Astrocyte (in vitro differentiated cells and primary cell): ENCODE data around the gene FFAR2. TPM values are rescaled to one million over a fixed set of nuclear protein-coding genes. Genes with fewer than 3 reads are reported as not detected.

Source experiments
- DNase-seq: peaks from one replicate; pipeline ENCODE4 v3.0.0-alpha.2; 2010; ENCODE audit warnings: low read depth
- FAIRE-seq: peaks from 2 replicates; lab custom pipeline; 2011; peaks lifted over from hg19 to GRCh38; lab: Jason Lieb, UNC
- H2AFZ ChIP-seq: 2 replicates; pipeline ENCODE4 v1.6.0; 2012; ENCODE audit warnings: low read depth, low read length, inconsistent platforms
- H3K27ac ChIP-seq: 2 replicates; pipeline ENCODE4 v1.5.1; 2011; ENCODE audit warnings: low read depth, low read length, inconsistent platforms
- H3K27me3 ChIP-seq: 2 replicates; pipeline ENCODE4 v1.6.0; 2011; ENCODE audit warnings: low read length, inconsistent platforms; ENCODE audit not compliant: insufficient read depth
- H3K36me3 ChIP-seq: 2 replicates; pipeline ENCODE4 v1.5.1; 2011; ENCODE audit warnings: low read length, inconsistent platforms; ENCODE audit not compliant: insufficient read depth
- H3K4me1 ChIP-seq: 2 replicates; pipeline ENCODE4 v1.5.1; 2011; ENCODE audit warnings: low read length, inconsistent platforms; ENCODE audit not compliant: insufficient read depth
- H3K4me2 ChIP-seq: 2 replicates; pipeline ENCODE4 v1.6.0; 2012; ENCODE audit warnings: low read length, inconsistent platforms
- H3K4me3 ChIP-seq: 2 replicates; pipeline ENCODE4 v1.5.1; 2011; ENCODE audit warnings: low read depth, mild to moderate bottlenecking, low read length, inconsistent platforms; ENCODE audit not compliant: insufficient read depth
- H3K79me2 ChIP-seq: 2 replicates; pipeline ENCODE4 v1.6.0; 2012; ENCODE audit warnings: mild to moderate bottlenecking, low read length, inconsistent platforms; ENCODE audit not compliant: insufficient read depth
- H3K9ac ChIP-seq: 2 replicates; pipeline ENCODE4 v1.6.0; 2012; ENCODE audit warnings: mild to moderate bottlenecking, low read length, inconsistent platforms
- H3K9me3 ChIP-seq: 2 replicates; pipeline ENCODE4 v1.5.1; 2012; ENCODE audit warnings: low read depth, mild to moderate bottlenecking, low read length, inconsistent platforms; ENCODE audit not compliant: insufficient read depth
- H4K20me1 ChIP-seq: 2 replicates; pipeline ENCODE4 v1.6.0; 2012; ENCODE audit warnings: low read length, inconsistent platforms; ENCODE audit not compliant: insufficient read depth
- H3K27ac Mint-ChIP-seq: one replicate; pipeline ENCODE4 v1.8.0; 2021; ENCODE audit warnings: mild to moderate bottlenecking, mixed read lengths; ENCODE audit not compliant: unreplicated experiment
- H3K27me3 Mint-ChIP-seq: one replicate; pipeline ENCODE4 v1.8.0; 2021; ENCODE audit warnings: low read depth, mixed read lengths; ENCODE audit not compliant: unreplicated experiment
- H3K36me3 Mint-ChIP-seq: one replicate; pipeline ENCODE4 v1.8.0; 2021; ENCODE audit warnings: low read depth, mixed read lengths; ENCODE audit not compliant: unreplicated experiment
- H3K4me1 Mint-ChIP-seq: one replicate; pipeline ENCODE4 v1.8.0; 2021; ENCODE audit warnings: low read depth, mixed read lengths; ENCODE audit not compliant: unreplicated experiment
- H3K4me3 Mint-ChIP-seq: one replicate; pipeline ENCODE4 v1.8.0; 2021; ENCODE audit warnings: mild to moderate bottlenecking, moderate library complexity, mixed read lengths; ENCODE audit not compliant: unreplicated experiment
- H3K9me3 Mint-ChIP-seq: one replicate; pipeline ENCODE4 v1.8.0; 2021; ENCODE audit warnings: mild to moderate bottlenecking, mixed read lengths; ENCODE audit not compliant: unreplicated experiment
- CTCF ChIP-seq: IDR thresholded peaks from 2 replicates; pipeline ENCODE4 v1.5.1; 2011; ENCODE audit warnings: low read depth, mild to moderate bottlenecking, inconsistent platforms, low read length, moderate library complexity; ENCODE audit not compliant: insufficient read depth
- EZH2 ChIP-seq: IDR thresholded peaks from 2 replicates; pipeline ENCODE4 v1.6.1; 2012; ENCODE audit warnings: mild to moderate bottlenecking, low read length, inconsistent platforms; ENCODE audit not compliant: insufficient read depth
- total RNA-seq: library from RNA; stranded (reverse); gene quantifications from 2 replicates; pipeline ENCODE4 v1.2.1, GENCODE V29; 2021

Gene FFAR2
- total RNA-seq, 1 donor from 2014 or later, result not detected

DNA sequence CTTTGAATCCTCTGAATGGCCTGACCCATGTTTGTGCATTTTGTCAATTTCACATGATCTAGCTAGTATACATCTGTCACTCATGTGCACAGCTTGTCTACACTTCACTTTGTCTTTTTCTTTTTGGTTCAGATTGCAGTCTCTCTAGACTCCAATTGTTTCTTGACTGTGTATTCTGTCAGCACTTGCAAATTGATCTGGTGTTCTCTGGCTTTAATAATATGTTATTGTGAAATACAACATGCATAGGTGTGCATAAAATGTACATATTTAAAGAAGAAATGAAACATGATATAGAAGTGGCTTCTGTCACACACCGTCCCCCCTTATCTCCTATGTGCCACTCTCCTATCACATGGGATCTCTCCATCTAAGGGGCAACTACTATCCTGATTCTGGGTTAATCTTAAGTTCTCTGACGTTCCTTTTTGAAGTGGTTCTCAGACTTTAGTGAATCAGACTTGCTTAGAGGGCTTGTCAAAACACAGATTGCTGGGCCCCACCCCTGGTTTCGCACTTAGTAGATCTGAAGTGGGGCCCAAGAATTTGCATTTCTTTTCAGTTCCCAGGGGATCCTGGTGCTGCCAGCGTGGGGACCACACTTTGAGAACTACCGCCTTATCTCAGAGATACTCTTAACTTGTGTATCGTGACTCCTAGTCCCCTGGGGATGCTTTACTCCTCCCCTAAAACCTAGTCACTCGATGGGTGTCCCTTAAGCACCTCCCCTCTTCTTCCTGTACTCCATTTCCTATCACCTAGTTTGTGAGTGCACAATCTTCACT lies 36.4 kb downstream of the FFAR2 start:
- no peak for TF ChIP-seq CTCF
- TF ChIP-seq EZH2, result no peak
- no peaks in the 10 kb centered on the region for H3K4me1 Mint-ChIP-seq
- H3K27ac ChIP-seq, result no peak overlapping the region
- H3K4me3 Mint-ChIP-seq, result no peak overlapping the region
- no peaks in the 10 kb centered on the region for H3K27me3 ChIP-seq
- no peak overlapping the region for H3K27ac Mint-ChIP-seq
- no peaks in the 10 kb centered on the region for H3K4me1 ChIP-seq
- no peak overlapping the region for H2AFZ ChIP-seq
- peaks cover 36% of the 10 kb centered on the region for H3K27me3 Mint-ChIP-seq
- no peaks in the 10 kb centered on the region for H4K20me1 ChIP-seq
- H3K4me3 ChIP-seq, result no peak overlapping the region
- peaks cover 3% of the 10 kb centered on the region for H3K9me3 Mint-ChIP-seq
- H3K9me3 ChIP-seq, result no peaks in the 10 kb centered on the region
- no peak overlapping the region for H3K9ac ChIP-seq
- H3K36me3 ChIP-seq, result no peaks in the 10 kb centered on the region
- no peak overlapping the region for H3K4me2 ChIP-seq
- no peaks in the 10 kb centered on the region for H3K36me3 Mint-ChIP-seq
- DNase-seq, result no peak
- FAIRE-seq, result no peak
- no peaks in the 10 kb centered on the region for H3K79me2 ChIP-seq

GRCh38 chr19:35486268-35486708 lies 38.2 kb downstream of the FFAR2 start:
- Histone ChIP-seq H3K79me2 (no peaks in the 10 kb centered on the region), H3K4me2 (no peak overlapping the region), H2AFZ (no peak overlapping the region), H4K20me1 (no peaks in the 10 kb centered on the region), H3K9me3 (no peaks in the 10 kb centered on the region), H3K9ac (no peak overlapping the region), H3K27me3 (peaks cover 1% of the 10 kb centered on the region), H3K4me3 (no peak overlapping the region), H3K4me1 (no peaks in the 10 kb centered on the region), H3K27ac (no peak overlapping the region), H3K36me3 (no peaks in the 10 kb centered on the region)
- peaks cover 55% of the 10 kb centered on the region for H3K27me3 Mint-ChIP-seq
- peaks cover 3% of the 10 kb centered on the region for H3K9me3 Mint-ChIP-seq
- FAIRE-seq, result no peak
- no peak overlapping the region for H3K27ac Mint-ChIP-seq
- no peak overlapping the region for H3K4me3 Mint-ChIP-seq
- DNase-seq, result no peak
- TF ChIP-seq CTCF (no peak), EZH2 (no peak)
- H3K36me3 Mint-ChIP-seq, result no peaks in the 10 kb centered on the region
- no peaks in the 10 kb centered on the region for H3K4me1 Mint-ChIP-seq

GRCh38 chr19:35487656-35488182 lies 39.7 kb downstream of the FFAR2 start:
- Mint-ChIP-seq H3K4me3 (no peak overlapping the region), H3K36me3 (no peaks in the 10 kb centered on the region), H3K9me3 (peaks cover 3% of the 10 kb centered on the region), H3K27ac (no peak overlapping the region), H3K27me3 (peaks cover 66% of the 10 kb centered on the region), H3K4me1 (no peaks in the 10 kb centered on the region)
- TF ChIP-seq CTCF, result no peak
- TF ChIP-seq EZH2, result no peak
- no peak overlapping the region for H3K4me3 ChIP-seq
- no peak overlapping the region for H3K27ac ChIP-seq
- no peak overlapping the region for H3K9ac ChIP-seq
- no peaks in the 10 kb centered on the region for H3K36me3 ChIP-seq
- H3K9me3 ChIP-seq, result no peaks in the 10 kb centered on the region
- no peak overlapping the region for H3K4me2 ChIP-seq
- no peak for DNase-seq
- FAIRE-seq, result no peak
- no peak overlapping the region for H2AFZ ChIP-seq
- no peaks in the 10 kb centered on the region for H3K79me2 ChIP-seq
- H4K20me1 ChIP-seq, result no peaks in the 10 kb centered on the region
- no peaks in the 10 kb centered on the region for H3K4me1 ChIP-seq
- H3K27me3 ChIP-seq, result peaks cover 4% of the 10 kb centered on the region
